ENCODE results near the gene CDKN2B.

DNA sequence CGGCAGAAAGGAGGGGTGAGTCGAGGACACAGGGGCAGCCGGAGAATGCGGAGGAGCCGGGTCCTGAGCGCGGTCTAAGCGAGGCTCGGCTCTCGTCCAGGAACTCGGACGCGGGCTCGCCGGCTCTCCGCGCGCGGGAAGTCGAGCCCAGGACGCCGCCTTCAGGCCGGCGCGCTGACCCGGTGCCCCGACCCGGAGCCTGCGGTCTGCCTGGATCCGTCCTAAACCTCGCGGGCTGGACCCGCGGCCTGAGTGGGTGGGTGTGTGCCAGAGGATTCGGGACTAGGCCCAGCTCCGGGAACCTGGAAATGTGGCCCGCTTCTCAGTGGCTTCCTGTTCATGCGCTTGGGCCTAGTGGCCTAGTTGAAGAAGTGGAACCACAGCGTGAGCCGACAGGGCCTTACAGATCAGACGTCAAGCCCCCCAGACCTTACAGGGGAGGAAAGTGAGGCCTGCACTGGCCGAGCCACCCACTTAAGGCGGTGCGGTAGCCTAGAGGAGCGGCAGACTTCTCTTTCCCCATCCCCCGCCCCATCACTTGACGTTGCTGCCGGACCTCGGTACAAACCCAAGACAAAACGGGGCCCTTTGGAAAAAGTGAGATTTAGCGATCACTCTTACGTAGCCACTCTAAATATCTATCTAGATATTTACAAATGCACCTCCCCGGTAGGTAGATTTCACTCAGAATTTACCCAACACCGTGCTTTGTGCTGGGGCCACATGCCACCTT is 13.3 kb downstream of the CDKN2B start:
- no peak for TF ChIP-seq MXI1 (conservative IDR thresholded peaks at IDR 0.05; ENCODE audit: poor library complexity, severe bottlenecking)
- no peak for TF ChIP-seq CTCF (IDR thresholded peaks at IDR 0.05; ENCODE audit: poor library complexity, severe bottlenecking)
- TF ChIP-seq POLR2AphosphoS5 (IDR thresholded peaks at IDR 0.05): no peak
- no peak for TF ChIP-seq EP300 (conservative IDR thresholded peaks at IDR 0.05; ENCODE audit: poor library complexity, severe bottlenecking)

Measured in neural cell (in vitro differentiated cells).